Activated CD4-positive, alpha-beta T cell treated with anti-CD3 and anti-CD28 coated beads for 24 hours (primary cell): ENCODE results near the gene CDHR5.

Experiments used
- DNase-seq, 2 donors: peaks; one replicate each; pipeline ENCODE4 v3.0.0-alpha.2; 2020; ENCODE audit warnings: low read depth in 2 of 2

CDHR5 gene

GRCh38 chr11:610146-610801 lies 14.5 kb downstream of the CDHR5 start:
- DNase-seq: no peak

- DNase-seq: no peak
These were observed 15.4 kb downstream of the CDHR5 start for GRCh38 chr11:609341-609811.

GRCh38 chr11:608791-609251 lies 15.9 kb downstream of the CDHR5 start:
- no peak for DNase-seq

GRCh38 chr11:607971-608659 lies 16.6 kb downstream of the CDHR5 start:
- DNase-seq: no peak

- DNase-seq: no peak
These were observed 17.6 kb downstream of the CDHR5 start for GRCh38 chr11:607020-607780.

- DNase-seq: no peak
These were observed 18.5 kb downstream of the CDHR5 start for GRCh38 chr11:606245-606644.

- no peak for DNase-seq
These were observed 19.2 kb downstream of the CDHR5 start for GRCh38 chr11:605286-606129.

GRCh38 chr11:603154-603553 lies 21.6 kb downstream of the CDHR5 start:
- DNase-seq: no peak

- DNase-seq: no peak
These were observed 23.0 kb downstream of the CDHR5 start for GRCh38 chr11:601573-602245.

GRCh38 chr11:598005-598680 lies 26.6 kb downstream of the CDHR5 start:
- DNase-seq: no peak

GRCh38 chr11:597166-597725 lies 27.5 kb downstream of the CDHR5 start:
- no peak for DNase-seq

GRCh38 chr11:596374-596773 lies 28.4 kb downstream of the CDHR5 start:
- no peak for DNase-seq

- no peak for DNase-seq
These were observed 29.4 kb downstream of the CDHR5 start for GRCh38 chr11:595400-595799.

- no peak for DNase-seq
These were observed 31.4 kb downstream of the CDHR5 start for GRCh38 chr11:593347-593746.

- DNase-seq: no peak
These were observed 31.8 kb downstream of the CDHR5 start for GRCh38 chr11:592918-593317.

- DNase-seq: no peak
These were observed 32.3 kb downstream of the CDHR5 start for GRCh38 chr11:592501-592900.

- DNase-seq: no peak
These were observed 33.8 kb downstream of the CDHR5 start for GRCh38 chr11:590997-591396.

GRCh38 chr11:589798-590197 lies 35.0 kb downstream of the CDHR5 start:
- no peak for DNase-seq

GRCh38 chr11:587978-588380 lies 36.8 kb downstream of the CDHR5 start:
- DNase-seq: peak; percentile 36 to 37

- no peak for DNase-seq
These were observed 37.2 kb downstream of the CDHR5 start for GRCh38 chr11:587546-587945.
